ENCODE measurements around the gene FGD6.
"Not testable (repeated sequence)": the region's sequence is repeated elsewhere in the genome, so short reads cannot be mapped to it uniquely, and the experiment has no call there.

FGD6 gene

DNA sequence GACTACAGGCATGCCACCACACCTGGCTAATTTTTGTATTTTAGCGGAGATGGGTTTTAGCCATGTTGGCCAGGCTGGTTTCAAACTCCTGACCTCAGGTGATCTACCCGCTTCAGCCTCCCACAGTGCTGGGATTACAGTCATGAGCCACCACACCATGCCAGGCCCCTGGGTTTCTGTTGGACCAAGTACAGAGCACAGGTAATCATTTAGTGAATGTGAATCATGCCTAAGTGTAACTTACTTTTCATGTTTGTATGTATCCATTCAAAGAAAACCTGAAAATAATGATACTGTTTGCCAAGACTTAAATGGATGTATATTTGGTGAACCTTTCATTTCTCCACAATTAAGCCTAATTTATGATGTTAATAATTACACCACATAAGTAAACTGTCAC lies 65.9 kb downstream of the FGD6 start:
- no peak overlapping the region for H3K4me3 Mint-ChIP-seq
- no peak for ATAC-seq (replicated peaks)
- no peak overlapping the region for H3K27ac Mint-ChIP-seq
- peaks cover under 1 to 2% of the 10 kb centered on the region in 2 donors for H3K36me3 Mint-ChIP-seq
- no peak for DNase-seq
- H3K27me3 Mint-ChIP-seq: no peaks in the 10 kb centered on the region
- H3K4me1 Mint-ChIP-seq: peaks cover 5 to 14% of the 10 kb centered on the region in 2 donors
- H3K9me3 Mint-ChIP-seq: peaks cover under 1 to 2% of the 10 kb centered on the region in 2 donors

DNA sequence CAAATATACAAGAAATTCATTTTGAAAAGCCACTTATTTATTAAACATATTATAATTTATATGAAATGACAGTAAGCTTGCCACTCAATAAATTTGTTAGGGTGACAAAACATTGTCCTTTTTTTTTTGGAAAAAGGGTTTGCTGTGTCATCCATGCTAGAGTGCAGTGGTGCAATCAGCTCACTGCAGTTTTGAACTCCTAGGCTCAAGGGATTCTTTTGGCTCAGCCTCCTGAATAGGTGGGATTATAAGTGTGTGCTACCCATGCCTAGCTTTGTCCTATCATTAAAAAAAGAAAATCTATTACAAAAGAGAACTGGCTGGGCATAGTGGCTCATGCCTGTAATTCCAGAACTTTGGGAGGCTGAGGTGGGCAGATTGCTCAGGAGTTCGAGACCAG lies 66.8 kb downstream of the FGD6 start:
- Mint-ChIP-seq H3K27me3 (no peaks in the 10 kb centered on the region), H3K9me3 (no peaks in the 10 kb centered on the region), H3K4me1 (peaks cover 5 to 14% of the 10 kb centered on the region in 2 donors), H3K27ac (no peak overlapping the region), H3K4me3 (no peak overlapping the region), H3K36me3 (no peaks in the 10 kb centered on the region)
- no peak for ATAC-seq (replicated peaks)
- no peak for DNase-seq

DNA sequence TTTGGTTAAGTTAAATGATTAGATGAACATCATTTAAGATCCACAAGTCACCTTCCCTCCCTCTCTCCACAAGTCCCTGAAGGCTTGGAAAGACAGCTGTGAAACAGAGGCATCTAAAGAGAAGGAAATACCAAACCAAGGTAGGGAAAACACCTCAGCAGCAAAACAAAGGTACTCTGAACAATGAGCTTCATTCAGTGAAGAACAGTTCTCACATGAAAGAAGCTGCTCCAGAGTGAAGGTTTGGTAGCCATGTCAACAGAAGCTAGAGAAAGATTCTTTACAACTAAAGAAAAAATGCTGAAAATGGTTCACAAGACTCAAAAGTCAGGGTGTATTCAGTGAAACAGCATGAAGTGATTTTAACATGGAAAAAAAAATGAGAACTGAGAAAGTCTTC lies 69.4 kb downstream of the FGD6 start:
- peak in 1 of 2 donors; percentile 18 for ATAC-seq (replicated peaks)
- H3K4me3 Mint-ChIP-seq: no peak overlapping the region
- no peaks in the 10 kb centered on the region for H3K9me3 Mint-ChIP-seq
- no peaks in the 10 kb centered on the region for H3K36me3 Mint-ChIP-seq
- peaks cover 5 to 14% of the 10 kb centered on the region in 2 donors for H3K4me1 Mint-ChIP-seq
- no peaks in the 10 kb centered on the region for H3K27me3 Mint-ChIP-seq
- H3K27ac Mint-ChIP-seq: no peak overlapping the region
- no peak for DNase-seq

DNA sequence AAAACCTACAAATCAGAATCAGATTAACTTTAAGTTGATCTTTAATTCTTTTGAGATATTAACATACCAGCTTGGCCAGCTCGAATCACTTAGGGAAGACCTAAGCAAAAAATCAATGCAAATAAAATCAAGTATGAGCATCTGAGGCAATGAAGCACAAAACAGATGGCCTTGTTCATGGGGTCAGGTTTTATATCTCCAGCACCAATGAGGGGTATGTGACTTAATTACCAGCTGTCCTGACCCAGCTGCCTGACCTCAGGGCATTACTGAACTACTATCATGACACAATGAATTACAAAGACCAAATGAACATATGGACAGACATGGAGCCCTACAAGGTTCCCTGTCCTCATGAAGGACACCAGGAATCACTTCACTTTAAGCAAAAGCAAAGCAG lies 70.5 kb downstream of the FGD6 start:
- Mint-ChIP-seq H3K36me3 (no peaks in the 10 kb centered on the region), H3K27me3 (no peaks in the 10 kb centered on the region), H3K27ac (no peak overlapping the region), H3K4me1 (peaks cover 5 to 14% of the 10 kb centered on the region in 2 donors), H3K4me3 (no peak overlapping the region), H3K9me3 (no peaks in the 10 kb centered on the region)
- DNase-seq (no peak), ATAC-seq (replicated peaks) (no peak)

DNA sequence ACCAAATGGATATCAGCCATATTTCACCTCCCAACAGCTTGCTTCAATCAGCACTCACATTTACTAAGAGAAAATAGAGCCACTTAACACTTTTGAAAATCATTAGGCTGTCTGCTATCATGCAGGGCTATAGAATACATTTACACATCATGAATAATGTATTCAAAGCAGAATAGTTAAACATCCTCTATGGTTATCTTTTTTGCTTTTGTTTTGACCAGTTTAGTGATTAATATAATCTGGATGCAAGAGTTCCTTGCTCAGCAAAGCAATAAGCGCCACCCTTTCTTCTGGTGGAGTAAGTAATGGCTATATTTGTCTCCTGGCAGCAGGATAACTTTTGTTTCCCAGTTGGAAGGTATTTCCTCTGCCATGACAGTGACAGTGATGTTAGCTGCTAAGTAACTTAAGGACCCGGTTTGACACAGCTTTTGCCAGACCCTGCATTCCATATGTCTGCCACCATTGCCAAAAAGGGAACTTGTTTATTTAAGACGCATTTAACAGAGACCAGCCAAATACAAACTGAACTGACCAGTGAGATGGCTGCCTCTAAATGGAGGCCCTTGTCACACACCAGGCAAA lies 73.6 kb downstream of the FGD6 start:
- Mint-ChIP-seq H3K27ac (no peak overlapping the region), H3K4me3 (no peak overlapping the region), H3K27me3 (no peaks in the 10 kb centered on the region), H3K4me1 (peaks cover 5 to 14% of the 10 kb centered on the region in 2 donors), H3K36me3 (no peaks in the 10 kb centered on the region), H3K9me3 (no peaks in the 10 kb centered on the region)
- ATAC-seq (replicated peaks) (no peak), DNase-seq (no peak)

DNA sequence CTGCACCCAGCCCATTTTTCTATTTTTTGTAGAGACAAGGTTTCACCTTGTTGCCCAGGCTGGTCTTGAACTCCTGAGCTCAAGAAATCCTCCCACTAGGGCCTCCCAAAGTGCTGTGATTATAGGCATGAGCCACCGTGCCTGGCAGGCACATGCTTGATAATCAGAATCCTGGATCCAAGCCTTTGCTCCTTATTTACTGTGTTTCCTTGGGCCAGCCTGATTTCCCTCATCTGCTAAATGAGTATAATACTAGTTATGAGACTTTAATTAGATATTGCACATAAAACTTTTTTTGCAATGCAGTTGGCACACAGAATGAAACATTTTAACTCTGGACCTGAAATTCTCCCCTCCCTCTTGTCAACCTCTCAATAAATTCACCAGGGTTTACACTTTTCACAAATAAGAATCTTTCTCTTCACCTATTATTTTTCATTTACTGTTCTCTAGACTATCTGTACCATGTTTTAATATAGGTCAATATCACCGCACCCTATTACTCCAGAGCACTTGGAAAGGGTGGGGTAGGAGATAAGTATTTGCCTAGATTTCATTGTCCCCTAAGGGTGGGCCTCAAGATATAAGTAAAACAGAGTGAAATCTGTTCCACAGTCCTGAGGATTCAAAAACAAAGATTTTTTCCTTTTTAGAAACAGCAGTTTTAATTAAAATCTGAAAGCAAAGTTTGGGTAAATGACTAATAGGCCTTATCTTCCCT lies 74.7 kb downstream of the FGD6 start:
- no peaks in the 10 kb centered on the region for H3K36me3 Mint-ChIP-seq
- H3K4me3 Mint-ChIP-seq: no peak overlapping the region
- ATAC-seq (replicated peaks): no peak
- H3K4me1 Mint-ChIP-seq: peaks cover 5 to 10% of the 10 kb centered on the region in 2 donors
- H3K9me3 Mint-ChIP-seq: no peaks in the 10 kb centered on the region
- H3K27me3 Mint-ChIP-seq: no peaks in the 10 kb centered on the region
- no peak for DNase-seq
- H3K27ac Mint-ChIP-seq: no peak overlapping the region

DNA sequence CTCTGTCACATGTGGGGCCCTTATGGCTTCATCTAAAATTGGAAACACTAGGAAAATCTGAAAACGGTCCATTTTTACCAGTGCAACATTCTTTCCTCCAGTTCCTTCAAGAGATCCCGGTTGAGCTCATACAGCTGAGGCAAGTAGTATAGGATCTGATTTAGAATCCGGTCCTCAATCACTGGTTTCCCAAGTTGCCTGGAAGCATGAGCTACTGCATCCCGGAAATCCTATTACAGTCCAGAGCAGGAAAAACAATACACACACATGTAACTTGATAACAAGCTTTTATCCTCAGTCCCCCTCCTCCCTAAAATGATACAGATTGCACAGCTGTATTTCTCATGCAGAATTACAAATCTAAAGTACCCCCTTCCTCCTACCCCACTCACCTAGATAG lies 76.0 kb downstream of the FGD6 start:
- Mint-ChIP-seq H3K36me3 (no peaks in the 10 kb centered on the region), H3K9me3 (no peaks in the 10 kb centered on the region), H3K4me3 (no peak overlapping the region), H3K27me3 (no peaks in the 10 kb centered on the region), H3K27ac (no peak overlapping the region), H3K4me1 (no peaks in the 10 kb centered on the region)
- no peak for DNase-seq
- ATAC-seq (replicated peaks): no peak

DNA sequence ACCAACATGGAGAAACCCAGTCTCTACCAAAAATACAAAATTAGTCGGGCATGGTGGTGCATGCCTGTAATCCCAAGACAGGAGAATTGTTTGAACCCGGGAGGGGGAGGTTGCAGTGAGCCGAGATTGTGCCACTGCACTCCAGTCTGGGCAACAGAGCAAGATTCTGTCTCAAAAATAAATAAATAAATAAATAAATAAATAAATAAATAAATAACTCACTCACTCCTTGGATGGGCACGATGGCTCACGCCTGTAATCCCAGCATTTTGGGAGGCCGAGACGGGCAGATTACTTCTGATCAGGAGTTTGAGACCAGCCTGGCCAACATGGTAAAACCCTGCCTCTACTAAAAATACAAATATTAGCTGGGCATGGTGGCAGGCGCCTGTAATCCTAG lies 79.2 kb downstream of the FGD6 start:
- H3K9me3 Mint-ChIP-seq; DNase-seq; H3K36me3 Mint-ChIP-seq; H3K27ac Mint-ChIP-seq; H3K27me3 Mint-ChIP-seq; ATAC-seq (replicated peaks); H3K4me1 Mint-ChIP-seq; H3K4me3 Mint-ChIP-seq: not testable (repeated sequence)

DNA sequence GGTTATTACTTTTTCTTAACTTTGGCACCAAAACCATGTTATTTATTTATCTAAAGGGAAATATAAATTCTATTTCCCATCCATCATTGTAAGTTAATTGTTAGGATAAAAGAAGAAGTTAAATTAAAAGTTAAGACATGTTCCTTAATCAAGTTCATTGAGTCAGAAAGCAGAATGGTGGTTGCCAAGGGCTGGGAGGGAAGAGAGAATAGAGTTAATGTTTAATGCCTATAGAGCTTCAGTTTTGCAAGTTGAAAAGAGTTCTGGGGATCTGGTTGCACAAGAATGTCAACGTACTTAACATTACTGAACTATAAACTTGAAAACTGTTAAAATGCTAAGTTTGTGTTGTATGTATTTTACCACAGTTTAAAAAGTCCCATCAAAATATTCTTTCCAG lies 80.7 kb downstream of the FGD6 start:
- H3K9me3 Mint-ChIP-seq: no peaks in the 10 kb centered on the region
- H3K4me3 Mint-ChIP-seq: no peak overlapping the region
- no peak overlapping the region for H3K27ac Mint-ChIP-seq
- H3K4me1 Mint-ChIP-seq: no peaks in the 10 kb centered on the region
- ATAC-seq (replicated peaks) (no peak), DNase-seq (no peak)
- no peaks in the 10 kb centered on the region for H3K27me3 Mint-ChIP-seq
- H3K36me3 Mint-ChIP-seq: no peaks in the 10 kb centered on the region

DNA sequence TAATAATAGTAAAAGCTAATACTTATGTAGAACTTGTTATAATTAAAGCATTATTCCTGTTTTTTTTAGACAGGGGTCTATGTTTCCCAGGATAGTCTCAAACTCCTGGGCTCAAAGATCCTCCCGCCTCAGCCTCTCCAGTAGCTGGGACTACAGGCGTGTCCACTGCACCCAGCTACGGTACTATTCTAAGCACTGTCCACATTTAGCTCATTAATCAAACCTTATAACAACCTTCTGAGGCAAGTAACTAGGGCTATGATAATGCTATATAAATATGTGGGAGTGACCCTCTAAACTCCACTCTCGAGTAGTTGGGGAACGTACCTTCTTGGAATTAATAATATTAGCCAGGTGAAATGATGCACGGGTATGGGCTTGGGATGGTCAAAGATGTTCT lies 83.2 kb downstream of the FGD6 start:
- no peaks in the 10 kb centered on the region for H3K4me1 Mint-ChIP-seq
- DNase-seq (no peak), ATAC-seq (replicated peaks) (no peak)
- no peaks in the 10 kb centered on the region for H3K36me3 Mint-ChIP-seq
- H3K9me3 Mint-ChIP-seq: no peaks in the 10 kb centered on the region
- H3K27ac Mint-ChIP-seq: no peak overlapping the region
- H3K27me3 Mint-ChIP-seq: no peaks in the 10 kb centered on the region
- H3K4me3 Mint-ChIP-seq: no peak overlapping the region

DNA sequence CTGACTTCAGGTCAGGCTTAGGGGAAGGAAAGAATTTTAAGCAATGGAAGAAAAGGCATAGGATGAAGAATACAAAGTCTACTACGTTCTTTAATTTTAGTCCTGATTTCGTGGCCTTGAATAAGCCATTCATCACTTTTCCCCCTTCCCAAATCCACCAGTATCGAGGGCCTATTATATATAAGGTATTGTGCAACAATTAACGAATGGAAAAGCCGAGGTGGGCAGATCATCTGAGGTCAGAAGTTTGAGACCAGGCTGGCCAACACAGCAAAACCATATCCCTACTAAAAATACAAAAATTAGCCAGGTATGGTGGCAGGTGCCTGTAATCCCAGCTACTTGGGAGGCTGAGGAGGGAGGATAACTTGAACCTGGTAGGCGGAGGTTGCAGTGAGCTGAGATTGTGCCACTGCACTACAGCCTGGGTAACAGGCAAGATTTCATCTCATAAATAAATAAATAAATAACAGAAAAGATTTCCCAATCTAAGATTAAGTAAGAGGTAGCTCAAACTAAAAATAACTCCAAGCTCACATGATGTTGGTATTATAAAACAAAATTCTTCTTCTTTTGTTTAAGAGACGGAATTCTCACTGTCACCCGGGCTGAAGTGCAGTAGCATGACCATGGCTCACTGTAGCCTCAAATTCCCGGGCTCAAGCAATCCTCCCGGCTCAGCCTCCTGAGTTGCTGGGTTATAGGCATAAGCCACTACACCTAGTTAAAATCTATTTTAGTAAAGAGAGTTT lies 85.5 kb downstream of the FGD6 start:
- no peak overlapping the region for H3K4me3 Mint-ChIP-seq
- H3K27me3 Mint-ChIP-seq: no peaks in the 10 kb centered on the region
- DNase-seq (no peak), ATAC-seq (replicated peaks) (no peak)
- no peaks in the 10 kb centered on the region for H3K36me3 Mint-ChIP-seq
- no peaks in the 10 kb centered on the region for H3K9me3 Mint-ChIP-seq
- no peak overlapping the region for H3K27ac Mint-ChIP-seq
- H3K4me1 Mint-ChIP-seq: no peaks in the 10 kb centered on the region

DNA sequence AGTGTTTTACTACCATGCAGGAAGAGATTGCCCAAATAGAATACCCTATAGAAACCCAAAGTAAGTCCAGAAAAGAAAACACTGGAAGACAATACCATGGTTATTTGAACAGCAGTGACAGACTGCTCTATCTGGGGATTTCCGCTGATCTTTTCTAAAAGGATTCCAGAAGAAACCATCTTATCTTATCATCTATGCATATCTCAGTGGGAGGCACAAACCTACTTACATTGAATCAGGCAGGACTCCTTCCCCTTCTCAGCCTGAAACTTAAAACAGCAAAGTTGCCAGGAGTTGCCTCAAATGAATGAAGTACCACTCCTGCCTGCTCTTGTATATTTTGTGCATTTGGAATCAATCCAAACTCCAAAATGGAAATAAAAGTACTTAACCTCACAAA lies 87.2 kb downstream of the FGD6 start:
- DNase-seq (no peak), ATAC-seq (replicated peaks) (no peak)
- no peak overlapping the region for H3K4me3 Mint-ChIP-seq
- H3K4me1 Mint-ChIP-seq: no peaks in the 10 kb centered on the region
- no peak overlapping the region for H3K27ac Mint-ChIP-seq
- H3K36me3 Mint-ChIP-seq: no peaks in the 10 kb centered on the region
- no peaks in the 10 kb centered on the region for H3K27me3 Mint-ChIP-seq
- H3K9me3 Mint-ChIP-seq: no peaks in the 10 kb centered on the region

DNA sequence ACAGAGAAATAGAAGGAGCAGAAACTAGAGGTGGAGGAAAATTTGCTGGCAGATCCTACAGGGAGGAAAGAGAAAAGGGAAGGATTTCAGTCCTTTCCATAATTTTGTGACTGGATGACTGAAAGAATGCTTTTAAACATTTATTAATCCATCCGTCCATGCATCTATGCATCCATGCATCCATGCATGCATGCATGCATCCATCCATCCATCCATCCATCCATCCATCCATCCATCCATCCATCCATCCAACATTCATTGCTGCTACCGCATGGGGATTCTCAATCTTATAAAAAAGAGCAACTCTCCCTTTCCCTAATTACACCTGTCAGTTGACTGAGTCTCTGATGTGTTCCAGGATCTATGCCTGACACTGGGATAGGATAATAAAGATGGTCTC lies 88.2 kb downstream of the FGD6 start:
- H3K27ac Mint-ChIP-seq: no peak overlapping the region

DNA sequence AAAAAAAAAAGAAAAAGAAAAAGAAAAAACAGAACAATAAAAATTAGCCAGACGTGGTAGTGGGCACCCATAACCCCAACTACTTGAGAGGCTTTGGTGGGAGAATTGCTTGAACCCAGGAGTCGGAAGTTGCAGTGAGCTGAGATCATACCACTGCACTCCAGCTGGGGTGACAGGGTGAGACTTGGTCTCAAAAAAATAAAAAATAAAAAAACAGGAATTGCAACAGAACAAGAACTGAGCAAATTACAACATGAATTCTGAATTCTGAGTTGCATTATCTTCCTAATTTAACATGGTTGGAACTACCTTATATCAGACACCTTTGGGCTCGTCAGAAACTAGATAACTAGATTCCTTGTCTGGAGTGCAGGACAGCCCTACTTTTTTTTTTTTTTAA lies 90.5 kb downstream of the FGD6 start:
- Mint-ChIP-seq H3K27me3 (no peaks in the 10 kb centered on the region), H3K9me3 (no peaks in the 10 kb centered on the region), H3K27ac (no peak overlapping the region), H3K4me1 (no peaks in the 10 kb centered on the region), H3K4me3 (no peak overlapping the region), H3K36me3 (no peaks in the 10 kb centered on the region)
- ATAC-seq (replicated peaks) (no peak), DNase-seq (no peak)

More for the DNA sequence above, 88.2 kb downstream of the FGD6 start:
- ATAC-seq (replicated peaks) (no peak), DNase-seq (no peak)
- H3K27me3 Mint-ChIP-seq: no peaks in the 10 kb centered on the region
- no peaks in the 10 kb centered on the region for H3K36me3 Mint-ChIP-seq
- no peak overlapping the region for H3K4me3 Mint-ChIP-seq
- H3K9me3 Mint-ChIP-seq: no peaks in the 10 kb centered on the region
- no peaks in the 10 kb centered on the region for H3K4me1 Mint-ChIP-seq

DNA sequence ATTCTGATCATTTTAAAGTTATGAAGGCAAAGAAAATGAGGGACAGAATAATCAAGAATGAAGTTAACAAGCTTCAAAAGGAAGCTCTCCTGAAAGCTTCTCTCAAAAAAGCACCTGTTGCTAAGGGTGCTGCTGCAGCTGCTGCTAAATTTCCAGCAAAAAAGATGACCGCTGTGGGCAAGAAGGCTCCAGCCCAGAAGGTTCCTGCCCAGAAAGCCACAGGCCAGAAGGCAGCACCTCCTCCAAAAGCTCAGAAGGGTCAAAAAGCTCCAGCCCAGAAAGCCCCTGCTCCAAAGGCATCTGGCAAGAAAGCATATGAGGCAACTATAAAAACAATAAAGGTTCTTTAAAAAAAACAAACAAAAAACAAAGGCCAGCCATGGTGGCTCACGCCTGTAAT lies 91.2 kb downstream of the FGD6 start:
- H3K4me1 Mint-ChIP-seq: no peaks in the 10 kb centered on the region
- H3K27me3 Mint-ChIP-seq: no peaks in the 10 kb centered on the region
- DNase-seq: no peak
- H3K4me3 Mint-ChIP-seq: no peak overlapping the region
- H3K27ac Mint-ChIP-seq: no peak overlapping the region
- H3K9me3 Mint-ChIP-seq: no peaks in the 10 kb centered on the region
- H3K36me3 Mint-ChIP-seq: no peaks in the 10 kb centered on the region
- no peak for ATAC-seq (replicated peaks)
